ENCODE measurements around the gene INTS1. TPM values are rescaled to one million over a fixed set of nuclear protein-coding genes. Genes with fewer than 3 reads are reported as not detected.

The INTS1 gene
- 109 TPM for total RNA-seq (ENCODE audit: unreplicated experiment)
- long read RNA-seq, partial matches to known transcripts = 8 of 9 reads
- long read RNA-seq, other reads (novel, unspliced or antisense) = 1 of 9 reads

GRCh38 chr7:1503816-1504775 lies at the start of gene INTS1:
INTS1 (minus strand) TSS chr7:1504389; CDS start chr7:1503960, 429 bp downstream.
- peak; percentile 88 for DNase-seq (ENCODE audit: low spot score)
- no peaks in the 10 kb centered on the region for H3K9me3 Mint-ChIP-seq (ENCODE audit: unreplicated experiment)
- H3K4me1 Mint-ChIP-seq (ENCODE audit: unreplicated experiment) = peaks cover 12% of the 10 kb centered on the region
- peaks cover 10% of the 10 kb centered on the region for H3K27me3 Mint-ChIP-seq (ENCODE audit: unreplicated experiment)
- peak; percentile 79 for TF ChIP-seq CTCF (IDR thresholded peaks at IDR 0.05; ENCODE audit: unreplicated experiment)
- peak within 1 kb of the TSS; percentile 98 for H3K4me3 Mint-ChIP-seq (ENCODE audit: unreplicated experiment)
- H3K27ac Mint-ChIP-seq (ENCODE audit: unreplicated experiment) = peak within 1 kb of the TSS; percentile 78
- peaks cover 19% of the 10 kb centered on the region for H3K36me3 Mint-ChIP-seq (ENCODE audit: low read depth, unreplicated experiment)

- H3K4me3 Mint-ChIP-seq (ENCODE audit: unreplicated experiment) = no peak overlapping the region
- no peaks in the 10 kb centered on the region for H3K9me3 Mint-ChIP-seq (ENCODE audit: unreplicated experiment)
- no peaks in the 10 kb centered on the region for H3K36me3 Mint-ChIP-seq (ENCODE audit: low read depth, unreplicated experiment)
- H3K27ac Mint-ChIP-seq (ENCODE audit: unreplicated experiment) = no peak overlapping the region
- TF ChIP-seq CTCF (IDR thresholded peaks at IDR 0.05; ENCODE audit: unreplicated experiment) = no peak
- no peak for DNase-seq (ENCODE audit: low spot score)
- H3K27me3 Mint-ChIP-seq (ENCODE audit: unreplicated experiment) = peaks cover 3% of the 10 kb centered on the region
- peaks cover 2% of the 10 kb centered on the region for H3K4me1 Mint-ChIP-seq (ENCODE audit: unreplicated experiment)
These were observed 49.5 kb upstream of the INTS1 start for GRCh38 chr7:1553512-1554210.

- H3K27ac Mint-ChIP-seq (ENCODE audit: unreplicated experiment) = no peak overlapping the region
- TF ChIP-seq CTCF (IDR thresholded peaks at IDR 0.05; ENCODE audit: unreplicated experiment) = no peak
- H3K4me3 Mint-ChIP-seq (ENCODE audit: unreplicated experiment) = no peak overlapping the region
- no peaks in the 10 kb centered on the region for H3K36me3 Mint-ChIP-seq (ENCODE audit: low read depth, unreplicated experiment)
- peaks cover 2% of the 10 kb centered on the region for H3K4me1 Mint-ChIP-seq (ENCODE audit: unreplicated experiment)
- H3K9me3 Mint-ChIP-seq (ENCODE audit: unreplicated experiment) = no peaks in the 10 kb centered on the region
- no peak for DNase-seq (ENCODE audit: low spot score)
- H3K27me3 Mint-ChIP-seq (ENCODE audit: unreplicated experiment) = peaks cover 3% of the 10 kb centered on the region
These were observed 48.0 kb upstream of the INTS1 start for GRCh38 chr7:1552200-1552599.

- no peak for TF ChIP-seq CTCF (IDR thresholded peaks at IDR 0.05; ENCODE audit: unreplicated experiment)
- Mint-ChIP-seq H3K9me3 (ENCODE audit: unreplicated experiment) (no peaks in the 10 kb centered on the region), H3K36me3 (ENCODE audit: low read depth, unreplicated experiment) (no peaks in the 10 kb centered on the region), H3K4me1 (ENCODE audit: unreplicated experiment) (no peaks in the 10 kb centered on the region), H3K4me3 (ENCODE audit: unreplicated experiment) (no peak overlapping the region), H3K27ac (ENCODE audit: unreplicated experiment) (no peak overlapping the region), H3K27me3 (ENCODE audit: unreplicated experiment) (peaks cover 1% of the 10 kb centered on the region)
- no peak for DNase-seq (ENCODE audit: low spot score)
These were observed 46.6 kb upstream of the INTS1 start for GRCh38 chr7:1550846-1551155.

Data from endothelial cell (in vitro differentiated cells).